ENCODE results near the gene PPP2CA. TPM values are rescaled to one million over a fixed set of nuclear protein-coding genes. Genes with fewer than 3 reads are reported as not detected.

The PPP2CA gene
- total and polyA plus RNA-seq, 2 of the 8 experiments (the other 6 are each of a cell fraction or from before 2014, with no cell fraction given): 75.0 to 205 TPM

DNA sequence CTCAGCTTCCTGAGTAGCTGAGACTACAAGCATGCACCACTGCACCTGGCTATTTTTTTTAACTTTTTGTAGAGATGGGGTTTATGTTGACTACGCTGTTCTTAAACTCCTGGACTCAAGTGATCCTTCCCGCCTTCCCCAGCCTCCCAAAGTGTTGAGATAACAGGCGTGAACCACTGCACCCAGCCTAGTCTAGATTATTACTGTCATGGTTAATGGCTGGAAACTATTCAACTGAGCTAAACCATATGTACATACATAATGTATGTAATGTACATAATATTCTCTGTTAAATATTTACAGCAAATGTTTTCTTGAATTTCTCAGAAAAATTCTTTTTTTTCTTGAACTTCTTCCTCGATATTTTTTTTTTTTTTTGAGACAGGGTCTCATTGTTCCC, 21.3 kb downstream of the PPP2CA start:
- no peak overlapping the region for H2AK5ac ChIP-seq (ENCODE audit: low read depth, low read length)
- H3K9ac ChIP-seq (replicated peaks in 1 of 4; ENCODE audit: extremely low read depth in 1 of 4, low read depth in 3 of 4, low read length in 3 of 4): no peak overlapping the region
- H3K79me1 ChIP-seq (ENCODE audit: low read depth, low read length): peaks cover 7% of the 10 kb centered on the region; the same call in 1 of the 2 replicates
- no peak overlapping the region for H2BK20ac ChIP-seq (ENCODE audit: low read length)
- no peak overlapping the region for H3K14ac ChIP-seq (ENCODE audit: insufficient read length)
- no peak overlapping the region for H3K4ac ChIP-seq (replicated peaks; ENCODE audit: insufficient read length, low read depth, low read length)
- H2AFZ ChIP-seq (ENCODE audit: low read length): no peak overlapping the region
- H2BK120ac ChIP-seq (replicated peaks; ENCODE audit: low read depth, low read length): no peak overlapping the region
- whole genome bisulfite sequencing, 2 experiments (ENCODE audit: extremely low coverage in 1 of 2, insufficient coverage in 1 of 2, insufficient read length in 1 of 2, insufficient replicate concordance in 2 of 2, low coverage in 1 of 2, low lambda C conversion rate in 2 of 2, missing lambda C conversion rate in 1 of 2): 85% methylated on average over 4 of the region's 4 CpGs; no CpG with 5 or more reads in 1 of the 2 experiments
- H3K4me2 ChIP-seq (ENCODE audit: insufficient read depth in 1 of 2, low read depth in 2 of 2, low read length in 2 of 2): no peak overlapping the region
- H3K23ac ChIP-seq (ENCODE audit: insufficient read length): no peak overlapping the region
- H3K23me2 ChIP-seq (ENCODE audit: low read depth, low read length): no peaks in the 10 kb centered on the region
- H3K18ac ChIP-seq (ENCODE audit: extremely low read depth, low read length): no peak overlapping the region
- peaks cover 22 to 63% (median 43%) of the 10 kb centered on the region in 4 experiments for H3K36me3 ChIP-seq (ENCODE audit: control insufficient read depth in 2 of 4, insufficient read depth in 4 of 4, low read length in 3 of 4)
- H3K27me3 ChIP-seq (replicated peaks in 1 of 4; ENCODE audit: control insufficient read depth in 3 of 4, extremely low read depth in 1 of 4, insufficient read depth in 3 of 4, low read length in 3 of 4): no peaks in the 10 kb centered on the region
- H3K79me2 ChIP-seq (ENCODE audit: control insufficient read depth in 1 of 2, insufficient read depth in 2 of 2, low read length in 2 of 2): peaks cover 18 to 82% of the 10 kb centered on the region in 2 experiments
- H4K5ac ChIP-seq (ENCODE audit: insufficient read length, low read depth, low read length): no peak overlapping the region
- no peak for FAIRE-seq
- H2BK15ac ChIP-seq (ENCODE audit: low read length): no peak overlapping the region
- no peaks in the 10 kb centered on the region for H3K4me1 ChIP-seq (replicated peaks in 1 of 4; ENCODE audit: control insufficient read depth in 3 of 4, insufficient read depth in 4 of 4, low read length in 3 of 4)
- H3K4me3 ChIP-seq (ENCODE audit: extremely low read depth in 1 of 4, insufficient read depth in 2 of 4, low read depth in 3 of 4, low read length in 4 of 4): no peak overlapping the region
- TF ChIP-seq RBBP5 (IDR thresholded peaks at IDR 0.05; ENCODE audit: borderline replicate concordance, low read depth, low read length) (no peak), KDM1A (IDR thresholded peaks at IDR 0.05; ENCODE audit: borderline replicate concordance, low read length) (no peak), CREB1 (IDR thresholded peaks at IDR 0.05) (no peak), CTBP2 (IDR thresholded peaks at IDR 0.05; ENCODE audit: borderline replicate concordance, insufficient read depth, insufficient read length, low read length) (no peak), SP1 (IDR thresholded peaks at IDR 0.05; ENCODE audit: low read depth, low read length) (no peak), EP300 (IDR thresholded peaks at IDR 0.05; ENCODE audit: borderline replicate concordance in 1 of 2, low read depth in 2 of 2, low read length in 2 of 2) (no peak), CEBPB (IDR thresholded peaks at IDR 0.05; ENCODE audit: low read depth, low read length) (no peak), TCF12 (IDR thresholded peaks at IDR 0.05; ENCODE audit: low read depth, low read length) (no peak), KDM4A (IDR thresholded peaks at IDR 0.05; ENCODE audit: low read depth, low read length, severe bottlenecking) (no peak)
- TF ChIP-seq, protein P1, sequence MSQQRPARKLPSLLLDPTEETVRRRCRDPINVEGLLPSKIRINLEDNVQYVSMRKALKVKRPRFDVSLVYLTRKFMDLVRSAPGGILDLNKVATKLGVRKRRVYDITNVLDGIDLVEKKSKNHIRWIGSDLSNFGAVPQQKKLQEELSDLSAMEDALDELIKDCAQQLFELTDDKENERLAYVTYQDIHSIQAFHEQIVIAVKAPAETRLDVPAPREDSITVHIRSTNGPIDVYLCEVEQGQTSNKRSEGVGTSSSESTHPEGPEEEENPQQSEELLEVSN (IDR thresholded peaks at IDR 0.05): no peak
- H2BK12ac ChIP-seq (ENCODE audit: low read depth, low read length): no peak overlapping the region
- DNase-seq (ENCODE audit: low read depth in 1 of 2, low spot score in 2 of 2): no peak
- no peak overlapping the region for H4K91ac ChIP-seq (replicated peaks; ENCODE audit: insufficient read length, low read length)
- H3K27ac ChIP-seq (ENCODE audit: low read depth, low read length): no peak overlapping the region
- H4K8ac ChIP-seq (ENCODE audit: extremely low read depth, insufficient read depth, low read length): no peak overlapping the region
- POLR2A ChIA-PET (ENCODE audit: partially characterized antibody): interaction anchor here (0.7 to 14.9 kb wide), 6 partner anchors 9 to 374 kb away, joined by 3 to 166 read pairs (median 4); partner anchors contain the start of gene PPP2CA
- H4K20me1 ChIP-seq (replicated peaks in 1 of 2; ENCODE audit: control insufficient read depth in 1 of 2, insufficient read depth in 2 of 2, low read length in 2 of 2): peaks cover 13 to 24% of the 10 kb centered on the region in 2 experiments
- H3K9me3 ChIP-seq (ENCODE audit: insufficient read depth in 2 of 2, low read depth in 1 of 2, low read length in 1 of 2): no peaks in the 10 kb centered on the region
- no peak overlapping the region for H3K56ac ChIP-seq (replicated peaks; ENCODE audit: insufficient read length, low read depth, low read length)
- CTCF ChIA-PET (ENCODE audit: partially characterized antibody): interaction anchor here (0.8 to 1.5 kb wide), 4 partner anchors 20 to 165 kb away, joined by 3 to 4 read pairs (median 4); no protein-coding TSS in a partner anchor
- H2BK5ac ChIP-seq (ENCODE audit: low read depth, low read length): no peak overlapping the region
